ENCODE results near the gene FGG. TPM values are rescaled to one million over a fixed set of nuclear protein-coding genes. Genes with fewer than 3 reads are reported as not detected.

FGG gene
- total and polyA plus RNA-seq, 2 of the 13 experiments (the other 11 are each of a cell fraction or from before 2014, with no cell fraction given) = 1,037 to 2,423 TPM

- H2AFZ ChIP-seq (ENCODE audit: low read length) = no peak overlapping the region
- intact Hi-C loops (cut with micrococcal nuclease; ENCODE audit: unreplicated experiment) (no loop called here), in situ Hi-C loops (cut with HindIII; ENCODE audit: extremely low pct_ligation_motif_present, low pct_unique_long_range_greater_than_20kb) (loop anchor here (25.0 kb wide), 2 partner anchors 311 to 736 kb away; no protein-coding TSS in a partner anchor)
- DNase-seq (ENCODE audit: low spot score) (no peak), FAIRE-seq (no peak), ATAC-seq (no peak)
- ChIA-PET POLR2A (interaction anchor here (3.2 kb wide), 1 partner anchor 66 kb away, joined by 16 read pairs; no protein-coding TSS in a partner anchor), CTCF (ENCODE audit: low intra/inter-chr PET ratio, low total read pairs) (interaction anchor here (1.2 to 2.2 kb wide), 2 partner anchors 76 to 154 kb away, joined by 5 to 8 read pairs; partner anchors contain the start of gene PLRG1)
- H3K79me2 ChIP-seq (ENCODE audit: insufficient read depth, low read length) = no peaks in the 10 kb centered on the region
- no peaks in the 10 kb centered on the region for H3K36me3 ChIP-seq (replicated peaks in 1 of 2; ENCODE audit: control insufficient read depth in 1 of 2, insufficient read depth in 2 of 2, low read length in 2 of 2)
- 19% methylated on average over 3 of the region's 3 CpGs for WGBS (ENCODE audit: low lambda C conversion rate)
- H3K4me2 ChIP-seq (ENCODE audit: low read depth, low read length) = no peak overlapping the region
- H3K9ac ChIP-seq (ENCODE audit: insufficient read depth, low read depth, low read length) = no peak overlapping the region
- peaks cover 0 to 31% of the 10 kb centered on the region in 2 experiments; a peak in 4 of 5 replicates for H3K27me3 ChIP-seq (ENCODE audit: control insufficient read depth in 1 of 2, insufficient read depth in 2 of 2, low read length in 2 of 2)
- BruUV-seq (replicated peaks) = no TSS peak
- no peak overlapping the region for H3K27ac ChIP-seq (ENCODE audit: extremely low read length, insufficient read depth, low read length)
- peaks cover 18% of the 10 kb centered on the region for H3K4me1 ChIP-seq (ENCODE audit: insufficient read depth, low read length)
- H3K4me3 ChIP-seq (replicated peaks in 1 of 3; ENCODE audit: insufficient read depth in 1 of 3, low read depth in 2 of 3, low read length in 3 of 3) = no peak overlapping the region
- no peaks in the 10 kb centered on the region for H4K20me1 ChIP-seq (ENCODE audit: insufficient read depth, low read length)
- TF ChIP-seq ARID2 (CRISPR knock-in tag; IDR thresholded peaks at IDR 0.05; ENCODE audit: borderline replicate concordance) (no peak), ZNF598 (CRISPR knock-in tag; IDR thresholded peaks at IDR 0.05; ENCODE audit: borderline replicate concordance) (no peak), ETV6 (CRISPR knock-in tag; conservative IDR thresholded peaks at IDR 0.05) (no peak), ZNF501 (CRISPR knock-in tag; IDR thresholded peaks at IDR 0.05) (no peak), GZF1 (CRISPR knock-in tag; IDR thresholded peaks at IDR 0.05) (no peak), FOXJ3 (CRISPR knock-in tag; IDR thresholded peaks at IDR 0.05; ENCODE audit: borderline replicate concordance) (no peak), ZNF326 (CRISPR knock-in tag; IDR thresholded peaks at IDR 0.05; ENCODE audit: borderline replicate concordance) (no peak), ZNF766 (CRISPR knock-in tag; IDR thresholded peaks at IDR 0.05; ENCODE audit: borderline replicate concordance) (no peak), ARID4A (CRISPR knock-in tag; IDR thresholded peaks at IDR 0.05; ENCODE audit: borderline replicate concordance) (no peak), NFRKB (IDR thresholded peaks at IDR 0.05) (no peak), ZNF256 (CRISPR knock-in tag; conservative IDR thresholded peaks at IDR 0.05) (no peak), MED8 (CRISPR knock-in tag; IDR thresholded peaks at IDR 0.05; ENCODE audit: insufficient replicate concordance) (no peak)
- H3K9me3 ChIP-seq (ENCODE audit: low read length) = no peaks in the 10 kb centered on the region
Observed at GRCh38 chr4:154625971-154626370, 13.5 kb upstream of the FGG start.

All from HepG2 (cell line).